Heart left ventricle (tissue), 13 donors: ENCODE results near the gene UBR7.
"Not testable (repeated sequence)": the region's sequence is repeated elsewhere in the genome, so short reads cannot be mapped to it uniquely, and the experiment has no call there.

ENCODE experiments used
- CTCF ChIP-seq, 12 donors: fragments of 200-600 bp; sonication (generic) in 4 of 12; IDR thresholded peaks; one replicate each; pipeline versions ENCODE4 v1.5.0 to v1.8.0; 2018 to 2022; ENCODE audit warnings: antibody characterized with exemption in 12 of 12, mild to moderate bottlenecking in 5 of 12
- POLR2A ChIP-seq, 2 donors: fragments of 450-650 bp; IDR thresholded peaks; one replicate each; pipeline ENCODE4 v1.6.1; 2017; ENCODE audit warnings: antibody characterized with exemption in 2 of 2, mild to moderate bottlenecking in 2 of 2, moderate library complexity in 2 of 2
- donor health status: ischemic (EF 13 %, LVEDD 7.1; RV severe dilation, severe dysfunction).
- donor health status: DM: no; HTN: yes; CAD: no.
- donor health status: DM: no; HTN: no; CAD: no.
- donor health status: ischemic (EF 25% LVEDD 6.9; RV normal size, moderate dysfunction).
- donor health status: ischemic (EF 25% LVEDD 5.7; RV mildly dilated, moderate dysfunction).
- donor health status: ischemic (EF 35%, LVEDD 5.7; RV mildly dilated, moderate dysfunction).
- donor health status: nonischemic (EF 11% LVEDD 7.7; RV severe dilation, severe dysfunction).
- donor health status: DM: yes; HTN: yes; CAD: no.
- donor health status: PGD.
- donor health status: ischemic (EF 29% LVEDD 5.4; RV normal size, mild dysfunction).
- donor health status: nonischemic (EF 23%, LVEDD 6.1; RV moderate dilation, normal function).

- not testable (repeated sequence) for TF ChIP-seq CTCF, POLR2A (IDR thresholded peaks at IDR 0.05)
Observed at GRCh38 chr14:93174731-93175130, 32.3 kb upstream of the UBR7 start.
